GM12878 (cell line): Measurements from ENCODE around the gene DIRAS2. TPM values are rescaled to one million over a fixed set of nuclear protein-coding genes. Genes with fewer than 3 reads are reported as not detected.

Experiments used
- ATAC-seq: fragments of 200-7000 bp; cut with Tn5 transposase; 3 replicates; pipeline ENCODE4 v1.9.1; 2020; ENCODE audit warnings: mild to moderate bottlenecking, moderate library complexity
- BruUV-seq: library from RNA; stranded (reverse); fragments of 400-500 nt; replicated peaks from 2 replicates; lab custom pipeline; 2021; lab: Mats Ljungman, UMichigan
- CTCF ChIA-PET: fragments of 300-600 bp; sonication (Branson Sonifier 250); formaldehyde crosslinking; extraction: SDS; loops from one replicate; lab custom pipeline; 2021; ENCODE audit warnings: inconsistent platforms; lab: Yijun Ruan, JAX
- POLR2A ChIA-PET: fragments of 350-600 bp; formaldehyde crosslinking; extraction: SDS; loops from one replicate; lab custom pipeline; 2021; ENCODE audit warnings: inconsistent platforms; lab: Charles Lee
- RAD21 ChIA-PET: fragments of 300-600 bp; sonication (Branson Sonifier 250); formaldehyde crosslinking; loops from one replicate; lab custom pipeline; 2023; ENCODE audit warnings: antibody characterized with exemption; ENCODE audit not compliant: unreplicated experiment; lab: Charles Lee
- SMC1A ChIA-PET: fragments of 300-600 bp; sonication (Branson Sonifier 250); formaldehyde crosslinking; loops from one replicate; lab custom pipeline; 2023; ENCODE audit not compliant: unreplicated experiment, uncharacterized antibody; lab: Charles Lee
- DNase-seq: peaks from one replicate; pipeline ENCODE4 v3.0.0-alpha.2; 2011; ENCODE audit warnings: low read depth, low spot score
- FAIRE-seq: peaks from 3 replicates; lab custom pipeline; 2011; peaks lifted over from hg19 to GRCh38; lab: Jason Lieb, UNC
- H2AFZ ChIP-seq: 2 replicates; pipeline ENCODE4 v1.6.0; 2011; ENCODE audit warnings: low read depth, low read length, control low read depth; ENCODE audit not compliant: control insufficient read depth
- H3K27ac ChIP-seq: 2 replicates; pipeline ENCODE4 v1.5.1; 2011; ENCODE audit warnings: control low read depth; ENCODE audit not compliant: control insufficient read depth, insufficient read depth
- H3K27me3 ChIP-seq, 2 experiments: replicated peaks in 1 of 2; 2 replicates each; pipeline versions ENCODE4 v1.6.0 to v1.6.1; 2011; ENCODE audit warnings: low read length in 1 of 2; ENCODE audit not compliant: control insufficient read depth in 2 of 2, insufficient read depth in 2 of 2
- H3K36me3 ChIP-seq, 2 experiments: 2 replicates each; pipeline ENCODE4 v1.5.1; 2011; ENCODE audit warnings: low read length in 1 of 2; ENCODE audit not compliant: control insufficient read depth in 2 of 2, insufficient read depth in 2 of 2
- H3K4me1 ChIP-seq: 2 replicates; pipeline ENCODE4 v1.6.1; 2011; ENCODE audit warnings: mild to moderate bottlenecking, low read length, moderate library complexity, mixed read lengths; ENCODE audit not compliant: control insufficient read depth, insufficient read depth
- H3K4me2 ChIP-seq: 2 replicates; pipeline ENCODE4 v1.6.0; 2011; ENCODE audit warnings: control low read depth; ENCODE audit not compliant: control insufficient read depth, insufficient read depth
- H3K4me3 ChIP-seq: fragments of 200-600 bp; sonication (generic); 2 replicates; pipeline ENCODE4 v1.5.1; 2016
- H3K79me2 ChIP-seq: 2 replicates; pipeline ENCODE4 v1.6.0; 2011; ENCODE audit warnings: low read length; ENCODE audit not compliant: control insufficient read depth, insufficient read depth
- H3K9ac ChIP-seq: 2 replicates; pipeline ENCODE4 v1.8.0; 2011; ENCODE audit warnings: low read length, control low read depth, mixed read lengths; ENCODE audit not compliant: control insufficient read depth, insufficient read depth
- H3K9me3 ChIP-seq: replicated peaks from 3 replicates; pipeline ENCODE4 v1.5.1; 2011; ENCODE audit warnings: mild to moderate bottlenecking, low read length; ENCODE audit not compliant: control insufficient read depth, insufficient read depth
- H4K20me1 ChIP-seq: 2 replicates; pipeline ENCODE4 v1.6.0; 2011; ENCODE audit not compliant: control insufficient read depth, insufficient read depth
- ELK1 ChIP-seq: IDR thresholded peaks from 2 replicates; pipeline ENCODE4 v1.6.1; 2012; ENCODE audit warnings: low read depth, low read length, improper control_type of control experiment
- SIN3A ChIP-seq: IDR thresholded peaks from 2 replicates; pipeline ENCODE4 v1.6.1; 2012; ENCODE audit warnings: low read depth, low read length, improper control_type of control experiment
- ZNF592 ChIP-seq: fragments of 450-650 bp; IDR thresholded peaks from 2 replicates; pipeline ENCODE4 v1.6.1; 2017; ENCODE audit warnings: mild to moderate bottlenecking, moderate library complexity
- WGBS: methylation state at CpG from one replicate; pipeline ENCODE4 v1.1.6; 2016; ENCODE audit warnings: low lambda C conversion rate; ENCODE audit not compliant: insufficient replicate concordance, insufficient coverage; ENCODE audit errors: missing lambda C conversion rate; 5-methylcytosine and 5-hydroxymethylcytosine counted together
- in situ Hi-C: fragments of 300-500 bp; cut with MboI; formaldehyde crosslinking; loops from 9 replicates; pipeline ENCODE4 v1.14.3; 2018; ENCODE audit warnings: mixed read lengths
- intact Hi-C: fragments of 100-400 bp; cut with micrococcal nuclease; formaldehyde crosslinking; loops from one replicate; pipeline ENCODE4 v1.14.2; 2022; ENCODE audit not compliant: unreplicated experiment
- polyA plus RNA-seq, 11 experiments: library from polyadenylated mRNA; depleted of rRNA in 4 of 11; unstranded in 6 of 11; stranded (reverse) in 5 of 11; fragments of >200 nt; fragmentation: Nextera tagmentation in 4 of 11; fragmentation: Illumina TruSeq in 1 of 11; extraction: Ambion mirVana in 4 of 11; extraction: Trizol in 1 of 11; gene quantifications; 1 replicate in 1 of 11; 2 replicates in 10 of 11; pipeline versions ENCODE4 v1.2.1 to v1.2.3, GENCODE V29; 2011 to 2016; ENCODE audit warnings: inconsistent platforms in 2 of 11, missing spikeins in 2 of 11, low read depth in 1 of 11
- total RNA-seq, 4 experiments: library from RNA; depleted of rRNA in 3 of 4; stranded (reverse); fragments of >200 nt in 3 of 4; fragmentation: Illumina TruSeq in 1 of 4; extraction: Trizol in 1 of 4; gene quantifications; 2 replicates each; pipeline versions ENCODE4 v1.2.1 to v1.2.3, GENCODE V29; 2013 to 2021
- TF ChIP-seq, protein P1 (sequence below): IDR thresholded peaks from 2 replicates; pipeline ENCODE4 v1.6.1; 2011; ENCODE audit warnings: borderline replicate concordance, low read depth, mild to moderate bottlenecking, moderate library complexity, low read length; ENCODE audit not compliant: insufficient read depth, poor library complexity, severe bottlenecking

The DIRAS2 gene
- total and polyA plus RNA-seq, 10 of the 15 experiments (the other 5 are each of a cell fraction or from before 2014, with no cell fraction given) = not detected

DNA sequence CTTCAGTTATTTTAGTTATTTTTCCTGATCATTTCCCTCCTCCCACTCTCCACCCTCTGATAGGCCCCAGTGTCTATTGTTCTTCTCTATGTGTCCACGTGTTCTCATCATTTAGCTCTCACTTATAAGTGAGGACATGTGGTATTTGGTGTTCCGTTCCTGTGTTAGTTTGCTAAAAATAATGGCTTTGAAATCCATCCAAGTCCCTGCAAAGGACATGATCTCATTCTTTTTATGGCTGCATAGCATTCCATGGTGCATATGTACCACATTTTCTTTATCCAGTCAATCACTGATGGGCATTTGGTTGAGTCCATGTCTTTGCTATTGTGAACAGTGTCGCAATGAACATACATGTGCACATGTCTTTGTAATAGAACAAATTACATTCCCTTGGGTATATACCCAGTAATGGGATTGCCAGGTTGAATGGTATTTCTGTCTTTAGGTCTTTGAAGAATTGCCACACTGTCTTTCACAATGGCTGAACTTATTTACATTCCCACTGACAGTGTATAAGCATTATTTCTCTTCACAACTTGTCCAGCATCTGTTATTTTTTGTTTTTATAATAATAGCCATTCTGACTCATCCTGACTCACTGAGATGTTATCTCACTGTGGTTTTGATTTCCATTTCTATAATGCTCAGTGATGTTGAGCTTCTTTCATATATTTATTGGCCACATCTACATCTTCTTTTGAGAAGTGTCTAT lies 17.2 kb upstream of the DIRAS2 start:
- Histone ChIP-seq H3K4me1 (no peaks in the 10 kb centered on the region), H3K9ac (no peak overlapping the region), H3K36me3 (no peaks in the 10 kb centered on the region), H3K4me2 (no peak overlapping the region), H4K20me1 (no peaks in the 10 kb centered on the region), H3K9me3 (no peaks in the 10 kb centered on the region), H2AFZ (no peak overlapping the region), H3K79me2 (no peaks in the 10 kb centered on the region), H3K4me3 (no peak overlapping the region), H3K27me3 (no peaks in the 10 kb centered on the region), H3K27ac (no peak overlapping the region)
- WGBS = 24% methylated on average over 3 of the region's 3 CpGs
- in situ Hi-C loops = no loop called here
- DNase-seq (no peak), FAIRE-seq (no peak), ATAC-seq (no peak)
- SMC1A ChIA-PET = no interaction called here
- TF ChIP-seq ELK1 = no peak
- intact Hi-C loops = no loop called here
- BruUV-seq = no TSS peak
- POLR2A ChIA-PET = no interaction called here
- CTCF ChIA-PET = no interaction called here
- RAD21 ChIA-PET = no interaction called here

DNA sequence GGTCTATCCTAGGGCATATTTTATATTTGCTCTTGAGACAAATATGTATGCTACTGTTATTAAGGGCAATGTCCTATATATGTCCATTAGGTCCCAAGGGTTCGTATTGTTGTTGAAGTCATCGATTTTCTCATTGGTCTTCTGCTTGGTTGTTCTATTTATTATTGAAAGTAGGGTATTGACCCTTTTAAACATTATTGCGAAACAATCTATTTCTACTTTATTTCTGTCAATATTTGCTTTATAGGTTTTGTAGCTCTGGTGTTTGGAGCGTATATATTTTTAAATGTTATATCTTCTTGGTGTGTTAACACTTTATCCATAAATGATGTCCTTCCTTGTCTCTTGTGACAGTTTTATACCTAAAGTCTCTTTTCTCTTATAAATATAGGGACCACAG lies 16.2 kb upstream of the DIRAS2 start:
- intact Hi-C loops = no loop called here
- SMC1A ChIA-PET = no interaction called here
- Histone ChIP-seq H3K9ac (no peak overlapping the region), H3K27me3 (no peaks in the 10 kb centered on the region), H3K36me3 (no peaks in the 10 kb centered on the region), H3K79me2 (no peaks in the 10 kb centered on the region), H2AFZ (no peak overlapping the region), H4K20me1 (no peaks in the 10 kb centered on the region), H3K4me2 (no peak overlapping the region), H3K4me1 (no peaks in the 10 kb centered on the region), H3K9me3 (no peaks in the 10 kb centered on the region), H3K27ac (no peak overlapping the region), H3K4me3 (no peak overlapping the region)
- WGBS = 20% methylated on average over 4 of the region's 4 CpGs
- no TSS peak for BruUV-seq
- TF ChIP-seq SIN3A (no peak), ZNF592 (no peak)
- TF ChIP-seq, protein P1, sequence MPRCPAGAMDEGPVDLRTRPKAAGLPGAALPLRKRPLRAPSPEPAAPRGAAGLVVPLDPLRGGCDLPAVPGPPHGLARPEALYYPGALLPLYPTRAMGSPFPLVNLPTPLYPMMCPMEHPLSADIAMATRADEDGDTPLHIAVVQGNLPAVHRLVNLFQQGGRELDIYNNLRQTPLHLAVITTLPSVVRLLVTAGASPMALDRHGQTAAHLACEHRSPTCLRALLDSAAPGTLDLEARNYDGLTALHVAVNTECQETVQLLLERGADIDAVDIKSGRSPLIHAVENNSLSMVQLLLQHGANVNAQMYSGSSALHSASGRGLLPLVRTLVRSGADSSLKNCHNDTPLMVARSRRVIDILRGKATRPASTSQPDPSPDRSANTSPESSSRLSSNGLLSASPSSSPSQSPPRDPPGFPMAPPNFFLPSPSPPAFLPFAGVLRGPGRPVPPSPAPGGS = no peak
- FAIRE-seq (no peak), ATAC-seq (no peak), DNase-seq (no peak)
- CTCF ChIA-PET = no interaction called here
- POLR2A ChIA-PET = no interaction called here
- RAD21 ChIA-PET = no interaction called here
- in situ Hi-C loops = no loop called here
